Keratinocyte (primary cell): Measurements from ENCODE around the gene SLC32A1.

Experiments used
- EZH2 ChIP-seq: IDR thresholded peaks from one replicate; pipeline ENCODE4 v1.6.1; 2012; ENCODE audit warnings: inconsistent platforms, mild to moderate bottlenecking, low read length, moderate library complexity
- TF ChIP-seq, protein P1 (sequence below), 3 experiments: IDR thresholded peaks in 1 of 3; conservative IDR thresholded peaks in 1 of 3; optimal IDR thresholded peaks in 1 of 3; 2 replicates in 2 of 3; 3 replicates in 1 of 3; pipeline versions ENCODE3 to v1.5.1; 2011; ENCODE audit warnings: low read length in 3 of 3, mild to moderate bottlenecking in 3 of 3, moderate library complexity in 2 of 3, control low read depth in 1 of 3, inconsistent platforms in 1 of 3; ENCODE audit not compliant: insufficient read depth in 2 of 3; ENCODE audit errors: extremely low read depth in 1 of 3

DNA sequence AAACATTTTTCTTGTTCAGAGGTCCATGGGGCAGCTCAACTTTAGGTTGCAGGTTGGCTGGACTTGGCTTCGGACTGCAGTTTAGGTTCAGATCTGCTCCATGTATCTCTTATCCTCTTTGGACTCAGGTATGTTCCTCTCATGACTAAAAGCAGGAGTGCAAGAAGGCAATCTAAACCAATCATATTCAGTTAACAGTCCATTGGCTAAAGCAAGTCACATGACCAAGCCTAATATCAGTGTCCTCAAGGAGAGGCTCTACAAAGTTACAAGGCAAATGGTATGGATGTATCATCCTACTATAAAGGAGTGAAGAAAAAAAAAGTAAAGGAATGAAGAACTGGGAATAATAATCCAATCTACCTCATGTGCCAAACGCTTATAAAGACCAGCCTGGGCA lies 21.5 kb downstream of the SLC32A1 start:
- TF ChIP-seq, protein P1, sequence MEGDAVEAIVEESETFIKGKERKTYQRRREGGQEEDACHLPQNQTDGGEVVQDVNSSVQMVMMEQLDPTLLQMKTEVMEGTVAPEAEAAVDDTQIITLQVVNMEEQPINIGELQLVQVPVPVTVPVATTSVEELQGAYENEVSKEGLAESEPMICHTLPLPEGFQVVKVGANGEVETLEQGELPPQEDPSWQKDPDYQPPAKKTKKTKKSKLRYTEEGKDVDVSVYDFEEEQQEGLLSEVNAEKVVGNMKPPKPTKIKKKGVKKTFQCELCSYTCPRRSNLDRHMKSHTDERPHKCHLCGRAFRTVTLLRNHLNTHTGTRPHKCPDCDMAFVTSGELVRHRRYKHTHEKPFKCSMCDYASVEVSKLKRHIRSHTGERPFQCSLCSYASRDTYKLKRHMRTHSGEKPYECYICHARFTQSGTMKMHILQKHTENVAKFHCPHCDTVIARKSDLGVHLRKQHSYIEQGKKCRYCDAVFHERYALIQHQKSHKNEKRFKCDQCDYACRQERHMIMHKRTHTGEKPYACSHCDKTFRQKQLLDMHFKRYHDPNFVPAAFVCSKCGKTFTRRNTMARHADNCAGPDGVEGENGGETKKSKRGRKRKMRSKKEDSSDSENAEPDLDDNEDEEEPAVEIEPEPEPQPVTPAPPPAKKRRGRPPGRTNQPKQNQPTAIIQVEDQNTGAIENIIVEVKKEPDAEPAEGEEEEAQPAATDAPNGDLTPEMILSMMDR (optimal IDR thresholded peaks at IDR 0.05 in 1 of 3, IDR thresholded peaks at IDR 0.05 in 1 of 3, conservative IDR thresholded peaks at IDR 0.05 in 1 of 3; ENCODE audit: extremely low read depth in 1 of 3, insufficient read depth in 2 of 3, low read length in 3 of 3), result no peak
- no peak for TF ChIP-seq EZH2
